GM13977 (cell line): ENCODE data around the gene KITLG.

Source experiments
- DNase-seq: peaks from one replicate; pipeline ENCODE4 v3.0.0; 2012; ENCODE audit warnings: low spot score
- in situ Hi-C: fragments of 300-500 bp; cut with MboI; formaldehyde crosslinking; loops from one replicate; pipeline ENCODE4 v1.12.0; 2022; ENCODE audit warnings: low sequenced_read_pairs, low pct_unique_long_range_greater_than_20kb, mixed read lengths, inconsistent platforms; ENCODE audit not compliant: unreplicated experiment
- TF ChIP-seq, protein P1 (sequence below): IDR thresholded peaks from 2 replicates; pipeline ENCODE4 v1.5.1; 2012; ENCODE audit warnings: mild to moderate bottlenecking, control low read depth; ENCODE audit not compliant: insufficient read depth; ENCODE audit errors: extremely low read depth, missing control alignments

KITLG gene

DNA sequence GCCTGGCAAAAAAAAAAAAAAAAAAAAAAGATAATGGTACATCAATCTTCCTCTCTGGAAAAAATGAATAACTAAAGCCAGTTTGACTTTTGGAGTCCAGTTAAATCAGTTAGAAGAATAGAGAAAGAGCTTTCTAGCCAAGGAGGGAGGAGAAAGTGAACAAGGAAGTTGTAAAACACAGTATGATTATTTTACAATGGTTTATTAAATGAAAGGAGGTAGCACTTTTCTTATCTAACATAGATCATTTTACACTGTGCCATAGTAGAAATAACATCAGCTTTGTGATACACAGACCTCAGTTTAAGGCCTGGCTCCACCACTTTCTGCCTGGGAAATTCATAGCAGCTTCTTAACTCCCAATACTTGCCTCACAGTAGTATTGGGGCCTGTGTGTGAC lies 15.4 kb upstream of the KITLG start:
- DNase-seq, result no peak
- TF ChIP-seq, protein P1, sequence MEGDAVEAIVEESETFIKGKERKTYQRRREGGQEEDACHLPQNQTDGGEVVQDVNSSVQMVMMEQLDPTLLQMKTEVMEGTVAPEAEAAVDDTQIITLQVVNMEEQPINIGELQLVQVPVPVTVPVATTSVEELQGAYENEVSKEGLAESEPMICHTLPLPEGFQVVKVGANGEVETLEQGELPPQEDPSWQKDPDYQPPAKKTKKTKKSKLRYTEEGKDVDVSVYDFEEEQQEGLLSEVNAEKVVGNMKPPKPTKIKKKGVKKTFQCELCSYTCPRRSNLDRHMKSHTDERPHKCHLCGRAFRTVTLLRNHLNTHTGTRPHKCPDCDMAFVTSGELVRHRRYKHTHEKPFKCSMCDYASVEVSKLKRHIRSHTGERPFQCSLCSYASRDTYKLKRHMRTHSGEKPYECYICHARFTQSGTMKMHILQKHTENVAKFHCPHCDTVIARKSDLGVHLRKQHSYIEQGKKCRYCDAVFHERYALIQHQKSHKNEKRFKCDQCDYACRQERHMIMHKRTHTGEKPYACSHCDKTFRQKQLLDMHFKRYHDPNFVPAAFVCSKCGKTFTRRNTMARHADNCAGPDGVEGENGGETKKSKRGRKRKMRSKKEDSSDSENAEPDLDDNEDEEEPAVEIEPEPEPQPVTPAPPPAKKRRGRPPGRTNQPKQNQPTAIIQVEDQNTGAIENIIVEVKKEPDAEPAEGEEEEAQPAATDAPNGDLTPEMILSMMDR, result no peak
- in situ Hi-C loops, result no loop called here

DNA sequence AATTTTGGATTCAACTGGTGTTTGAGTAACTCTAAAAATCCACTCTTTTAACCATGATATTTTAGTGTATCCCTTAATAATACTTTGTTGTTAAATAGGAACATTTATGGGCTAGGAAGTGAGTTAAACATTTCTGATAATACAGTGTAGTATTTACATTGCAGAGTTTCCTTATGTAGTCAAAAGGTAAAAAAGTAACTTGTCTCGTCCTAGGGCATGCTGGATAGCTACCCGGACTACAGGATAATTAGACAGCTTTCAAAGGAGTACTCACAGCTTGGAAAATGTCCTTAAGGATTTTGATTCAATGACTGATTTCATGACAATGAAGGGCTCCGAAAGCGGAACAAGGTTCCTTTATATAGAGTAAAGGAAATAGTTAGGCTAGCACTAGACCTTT lies 14.5 kb upstream of the KITLG start:
- in situ Hi-C loops, result no loop called here
- TF ChIP-seq, protein P1, result no peak
- no peak for DNase-seq

DNA sequence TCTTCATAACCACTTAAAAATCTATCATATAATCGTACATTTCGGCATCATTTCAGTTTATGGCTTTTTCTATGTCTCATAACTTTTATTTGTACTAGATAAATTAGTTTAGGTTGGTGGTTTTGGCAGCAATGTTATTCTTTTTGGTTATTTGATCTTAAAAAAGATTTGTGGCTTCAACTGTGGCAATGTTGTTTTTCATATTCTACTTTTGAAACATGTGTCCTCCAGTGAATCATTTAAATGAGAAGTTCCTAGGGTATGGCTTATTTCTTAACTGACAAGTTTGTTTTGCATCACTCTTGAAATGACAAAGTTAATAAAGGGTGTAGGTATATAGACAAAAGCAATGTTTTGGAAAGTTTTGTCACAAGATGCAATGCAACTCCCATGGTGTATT lies 11.1 kb upstream of the KITLG start:
- in situ Hi-C loops, result no loop called here
- DNase-seq, result no peak

DNA sequence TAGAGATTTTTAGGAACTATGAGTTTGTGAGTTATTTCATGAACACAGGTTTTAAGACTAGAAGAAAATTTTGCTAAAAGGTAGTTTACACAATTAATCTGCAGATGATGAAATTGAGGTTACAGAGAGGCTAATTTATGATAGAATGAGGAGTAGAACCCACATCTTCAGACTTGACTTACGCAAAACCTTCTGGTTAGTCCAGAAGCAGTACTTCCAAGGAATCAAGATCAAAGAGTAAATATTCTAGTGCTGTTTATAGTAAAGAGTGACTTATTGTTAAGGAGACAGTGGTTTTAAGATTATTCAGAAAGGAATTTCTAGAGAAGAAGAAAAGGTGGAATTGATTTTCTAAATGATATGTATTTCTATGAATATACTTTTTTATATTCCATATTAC lies 10.6 kb upstream of the KITLG start:
- no peak for DNase-seq
- in situ Hi-C loops, result no loop called here
- TF ChIP-seq, protein P1, result no peak

More for the DNA sequence above, 11.1 kb upstream of the KITLG start:
- TF ChIP-seq, protein P1, result no peak

DNA sequence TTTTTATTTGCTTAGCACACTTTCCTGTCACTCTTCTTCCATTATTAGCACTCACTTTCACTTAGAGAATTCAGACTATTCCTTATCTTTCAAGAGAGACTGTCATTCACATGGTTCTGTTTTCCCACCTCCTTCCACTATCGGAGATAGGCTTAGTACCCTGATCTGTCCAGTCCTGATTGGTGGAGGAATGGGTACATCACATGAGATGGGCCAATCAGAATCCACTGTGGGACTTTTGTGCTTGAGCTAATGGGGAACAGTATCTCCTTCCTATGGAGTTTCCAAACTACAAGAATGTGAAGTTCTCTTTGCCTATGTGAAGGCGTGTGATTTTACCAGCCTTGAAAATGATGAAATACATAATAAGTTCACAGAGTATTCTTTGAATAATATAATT lies 4.8 kb upstream of the KITLG start:
- DNase-seq, result no peak
- in situ Hi-C loops, result no loop called here
- TF ChIP-seq, protein P1, result no peak

DNA sequence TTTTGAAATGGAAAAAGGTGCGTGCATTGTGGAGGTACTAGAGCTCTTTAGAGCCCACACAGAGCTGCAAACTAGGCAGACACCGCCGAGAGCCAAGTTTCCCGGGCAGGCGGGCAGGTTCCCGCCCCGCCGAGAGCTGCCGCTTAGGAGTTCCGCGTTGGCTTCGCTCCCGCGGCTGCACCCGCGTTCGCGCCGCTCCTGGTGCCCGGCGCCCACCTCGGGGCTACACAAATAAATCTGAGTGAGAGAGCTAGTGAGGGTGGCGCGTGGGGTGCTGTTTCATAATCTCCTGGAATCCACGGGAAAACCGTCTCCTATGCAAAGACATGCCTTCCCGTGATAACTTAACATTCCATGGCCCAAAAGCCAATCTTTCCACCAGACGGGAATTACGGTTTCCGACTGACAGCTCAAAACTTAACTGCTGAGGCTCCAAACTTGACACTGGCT lies 645 bp downstream of the KITLG start:
- TF ChIP-seq, protein P1, result no peak
- peak; percentile 9 for DNase-seq
- in situ Hi-C loops, result no loop called here

DNA sequence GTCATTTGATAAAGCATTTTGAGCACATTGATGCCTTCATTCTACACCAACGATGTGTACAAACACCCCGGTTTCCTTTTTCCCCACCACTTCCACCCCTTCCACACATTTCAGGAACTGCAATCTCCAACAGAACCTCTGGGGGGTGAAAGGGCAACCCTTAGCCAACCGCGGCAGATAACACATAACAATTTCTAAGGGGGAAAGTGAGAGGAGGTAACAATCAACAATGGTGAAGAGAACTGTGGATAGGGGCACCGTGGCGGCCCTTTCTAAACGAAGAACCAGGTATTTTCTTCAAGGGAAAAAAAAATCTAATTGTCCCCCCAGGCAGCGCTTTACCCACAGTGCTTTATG lies 1.1 kb downstream of the KITLG start:
- DNase-seq, result peak; percentile 12
- TF ChIP-seq, protein P1, result no peak
- in situ Hi-C loops, result no loop called here
